ENCODE data around the gene GRIN1. TPM values are rescaled to one million over a fixed set of nuclear protein-coding genes. Genes with fewer than 3 reads are reported as not detected.

GRIN1 gene
- total RNA-seq, 1 donor from 2014 or later = under 0.01 TPM

DNA sequence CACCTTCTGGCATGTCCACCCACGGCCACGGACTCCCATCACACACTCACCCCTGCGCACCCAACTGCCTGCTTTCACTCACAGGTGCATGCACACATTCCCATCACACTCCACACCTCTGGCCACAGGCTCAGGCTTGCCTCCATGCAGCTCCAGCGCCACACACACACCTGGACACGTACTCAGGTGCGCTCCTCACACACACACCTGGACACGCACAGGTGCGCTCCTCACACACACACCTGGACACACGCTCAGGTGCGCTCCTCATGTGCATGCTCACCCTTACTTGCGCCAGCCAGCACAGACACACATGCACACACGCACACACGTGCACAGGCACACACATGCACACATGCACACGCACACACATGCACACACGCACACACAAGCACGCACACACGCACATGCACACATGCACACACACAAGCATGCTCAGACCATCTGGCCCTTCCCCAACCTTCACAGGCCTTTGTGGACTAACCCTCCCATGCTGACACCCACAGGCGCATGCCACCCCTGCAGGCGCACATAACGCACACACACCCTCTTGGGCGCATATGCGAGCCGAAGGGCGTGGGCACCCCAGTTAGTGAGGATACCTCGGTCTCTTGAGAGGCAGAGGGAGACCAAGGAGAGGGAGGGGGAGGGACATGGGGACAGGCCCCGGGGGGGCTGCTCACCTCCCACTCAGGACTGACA is 8.3 kb downstream of the GRIN1 start:
- no peak for DNase-seq (ENCODE audit: low read depth in 2 of 2)

DNA sequence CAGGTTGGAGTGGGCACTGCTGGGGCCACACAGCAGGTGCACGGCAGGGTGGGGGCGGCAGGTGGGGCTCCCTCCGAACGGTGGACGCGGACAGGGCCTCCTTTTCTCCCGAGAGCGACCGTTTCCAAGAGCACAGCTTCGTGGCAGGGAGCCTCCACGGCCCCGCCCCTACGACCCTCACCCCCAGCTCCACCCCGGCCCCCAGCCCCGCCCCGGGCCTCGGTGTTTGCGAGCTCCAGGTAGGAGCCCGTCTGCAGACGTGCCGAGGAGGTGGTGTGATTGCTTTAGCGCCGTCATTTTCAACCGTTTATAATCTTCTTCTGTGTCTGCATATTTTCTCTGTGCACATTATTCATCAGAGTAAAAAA is 8.8 kb downstream of the GRIN1 start:
- no peak for DNase-seq (ENCODE audit: low read depth in 2 of 2)

GRCh38 chr9:137148242-137148641 is 9.3 kb downstream of the GRIN1 start:
- DNase-seq (ENCODE audit: low read depth in 2 of 2) = no peak

- DNase-seq (ENCODE audit: low read depth in 2 of 2) = no peak
Measured at GRCh38 chr9:137148661-137149060, 9.7 kb downstream of the GRIN1 start.

GRCh38 chr9:137149363-137149762 is 10.4 kb downstream of the GRIN1 start:
- DNase-seq (ENCODE audit: low read depth in 2 of 2) = no peak

DNA sequence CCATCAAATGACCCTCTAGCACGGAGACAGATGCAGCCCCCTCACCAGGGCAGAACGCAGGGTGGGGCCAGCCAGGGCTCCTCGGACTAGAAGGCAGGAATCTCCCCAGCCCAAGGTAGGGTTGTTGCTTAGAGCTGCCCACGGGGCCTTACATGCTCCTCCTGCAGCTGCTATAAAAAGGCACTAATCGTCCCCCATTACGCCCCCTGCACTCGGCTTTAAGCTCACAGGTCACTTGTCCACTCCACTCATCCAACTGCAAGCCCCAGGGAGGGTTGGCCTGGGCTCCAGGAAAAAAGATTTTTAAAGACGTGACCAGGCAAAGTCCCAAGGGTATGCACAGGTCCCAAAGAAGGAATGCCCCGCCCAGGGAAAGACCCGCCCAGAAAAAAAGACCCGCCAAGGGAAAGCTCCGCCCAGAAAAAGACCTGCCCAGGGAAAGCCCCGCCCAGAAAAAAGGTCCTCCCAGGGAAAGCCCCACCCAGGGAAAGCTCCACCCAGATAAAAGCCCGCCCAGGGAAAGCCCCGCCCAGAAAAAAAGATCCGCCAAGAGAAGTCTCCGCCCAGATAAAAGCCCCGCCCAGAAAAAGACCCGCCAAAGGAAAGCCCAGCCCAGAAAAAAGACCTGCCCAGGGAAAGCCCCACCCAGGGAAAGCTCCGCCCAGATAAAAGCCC is 11.1 kb downstream of the GRIN1 start:
- no peak for DNase-seq (ENCODE audit: low read depth in 2 of 2)

DNA sequence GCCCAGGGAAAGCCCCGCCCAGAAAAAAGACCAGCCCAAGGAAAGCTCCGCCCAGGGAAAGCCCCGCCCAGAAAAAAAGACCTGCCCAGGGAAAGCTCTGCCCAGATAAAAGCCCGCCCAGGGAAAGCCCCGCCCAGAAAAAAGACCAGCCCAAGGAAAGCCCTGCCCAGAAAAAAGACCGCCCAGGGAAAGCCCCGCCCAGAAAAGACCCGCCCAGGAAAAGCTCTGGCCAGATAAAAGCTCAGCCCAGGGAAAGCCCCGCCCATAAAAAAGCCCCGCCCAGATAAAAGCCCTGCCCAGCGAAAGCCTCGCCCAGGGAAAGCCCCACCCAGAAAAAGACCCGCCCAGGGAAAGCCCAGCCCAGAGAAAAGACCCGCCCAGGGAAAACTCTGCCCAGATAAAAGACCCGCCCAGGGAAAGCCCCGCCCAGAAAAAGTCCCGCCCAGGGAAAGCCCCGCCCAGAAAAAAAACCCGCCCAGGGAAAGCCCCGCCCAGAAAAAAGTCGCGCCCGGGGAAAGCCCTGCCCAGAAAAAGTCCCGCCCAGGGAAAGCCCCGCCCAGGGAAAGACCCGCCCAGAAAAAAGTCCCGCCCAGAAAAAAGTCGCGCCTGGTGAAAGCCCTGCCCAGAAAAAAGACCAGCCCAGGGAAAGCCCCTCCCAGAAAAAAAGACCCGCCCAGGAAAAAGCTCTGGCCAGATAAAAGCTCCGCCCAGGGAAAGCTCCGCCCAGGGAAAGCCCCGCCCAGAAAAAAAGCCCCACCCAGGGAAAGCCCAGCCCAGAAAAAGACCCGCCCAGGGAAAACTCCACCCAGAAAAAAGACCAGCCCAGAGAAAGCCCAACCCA is 11.9 kb downstream of the GRIN1 start:
- peak; percentile 69 to 83 for DNase-seq (ENCODE audit: low read depth in 2 of 2)

- DNase-seq (ENCODE audit: low read depth in 2 of 2) = no peak
Measured at GRCh38 chr9:137152844-137153405, 14.0 kb downstream of the GRIN1 start.

DNA sequence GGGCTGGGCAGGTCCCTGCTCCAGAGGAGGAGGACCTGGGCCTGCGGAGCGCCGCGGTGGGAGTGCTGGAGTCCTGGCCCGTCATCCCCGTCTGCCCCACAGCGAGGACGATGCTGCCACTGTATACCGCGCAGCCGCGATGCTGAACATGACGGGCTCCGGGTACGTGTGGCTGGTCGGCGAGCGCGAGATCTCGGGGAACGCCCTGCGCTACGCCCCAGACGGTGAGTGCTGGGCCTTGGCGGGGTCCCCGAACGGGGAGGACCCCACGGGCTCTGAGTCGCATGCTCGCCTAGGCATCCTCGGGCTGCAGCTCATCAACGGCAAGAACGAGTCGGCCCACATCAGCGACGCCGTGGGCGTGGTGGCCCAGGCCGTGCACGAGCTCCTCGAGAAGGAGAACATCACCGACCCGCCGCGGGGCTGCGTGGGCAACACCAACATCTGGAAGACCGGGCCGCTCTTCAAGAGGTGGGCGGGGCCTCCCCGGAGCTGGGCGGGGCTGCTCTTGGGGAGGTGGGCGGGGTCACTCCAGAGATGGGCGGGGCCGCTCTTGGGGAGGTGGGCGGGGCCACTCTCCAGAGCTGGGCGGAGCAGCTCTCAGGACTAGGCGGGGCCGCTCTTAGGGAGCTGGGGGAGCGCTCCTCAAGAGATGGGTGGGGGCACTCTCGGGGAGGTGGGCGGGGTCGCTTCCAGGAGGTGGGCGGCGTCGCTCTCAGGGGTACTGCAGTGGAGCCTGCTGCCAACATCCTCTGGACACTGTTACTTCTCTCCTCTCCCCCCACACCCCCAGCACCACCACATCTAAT is 17.8 kb downstream of the GRIN1 start:
- peak; percentile 43 to 53 for DNase-seq (ENCODE audit: low read depth in 2 of 2)

GRCh38 chr9:137157618-137158415 is 18.9 kb downstream of the GRIN1 start:
- DNase-seq (ENCODE audit: low read depth in 2 of 2) = no peak

- DNase-seq (ENCODE audit: low read depth in 2 of 2) = no peak
Measured at GRCh38 chr9:137158625-137159024, 19.7 kb downstream of the GRIN1 start.

DNA sequence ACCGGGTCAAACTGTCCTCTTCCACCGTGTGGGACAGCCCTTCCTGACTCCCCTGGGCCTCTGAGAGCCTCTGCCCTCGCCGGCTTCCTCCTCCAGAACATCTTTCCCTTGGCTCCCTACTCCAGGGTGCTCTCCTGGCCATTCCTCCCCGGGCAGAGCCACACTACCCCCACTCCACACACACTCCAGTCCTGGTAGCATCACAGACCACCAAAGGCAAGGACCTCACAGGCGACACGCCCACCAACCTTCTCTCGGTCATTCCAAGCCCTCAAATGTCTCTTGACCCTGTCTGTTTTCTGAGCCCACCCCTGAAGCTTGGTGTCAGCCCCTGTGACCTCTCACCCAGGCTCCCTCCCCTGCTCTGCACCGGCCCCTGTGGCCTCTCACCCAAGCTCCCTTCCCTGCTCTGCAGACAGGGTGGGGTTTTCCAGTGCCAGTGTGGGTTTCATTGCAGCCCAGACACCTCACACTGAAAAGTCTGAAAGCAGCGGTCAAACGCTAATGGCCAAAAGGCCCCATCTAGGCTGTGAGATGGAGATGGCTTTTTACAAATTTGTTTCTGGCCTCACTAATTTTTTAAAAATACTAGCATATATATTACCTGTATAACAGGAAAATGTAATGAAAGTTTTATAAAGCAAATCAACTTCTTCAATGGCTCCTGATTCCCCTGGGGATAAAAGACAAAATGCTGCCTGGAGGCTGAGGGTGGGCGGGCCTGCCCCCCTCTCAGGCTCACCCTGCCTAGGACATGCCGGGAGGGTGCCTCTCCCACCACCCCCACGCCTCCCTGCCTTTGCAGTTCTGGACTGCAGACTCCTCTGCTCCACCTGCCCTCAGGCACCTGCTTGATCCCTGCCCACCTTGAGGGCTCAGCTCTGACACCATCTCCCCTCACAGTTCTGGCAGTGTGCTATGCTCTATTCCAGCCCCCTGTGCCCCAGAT is 20.4 kb downstream of the GRIN1 start:
- no peak for DNase-seq (ENCODE audit: low read depth in 2 of 2)

DNA sequence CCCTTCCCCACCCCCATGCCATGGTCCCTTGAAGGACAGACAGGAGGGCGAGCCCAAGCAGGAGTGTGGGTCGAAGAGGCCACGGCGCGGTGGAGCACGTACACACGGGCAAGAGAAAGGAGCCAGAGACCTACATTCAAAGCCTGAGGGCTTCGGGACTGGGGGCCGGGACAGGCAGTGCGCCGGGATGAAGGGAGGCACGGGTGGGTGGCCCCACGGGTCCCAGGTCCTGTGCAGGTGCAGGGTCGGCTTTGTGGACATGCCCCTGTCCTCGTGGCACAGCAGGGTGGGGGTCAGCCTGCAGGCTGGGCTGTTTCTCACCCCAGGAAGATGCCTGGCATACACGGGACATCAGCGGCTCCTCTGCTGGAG is 21.1 kb downstream of the GRIN1 start:
- no peak for DNase-seq (ENCODE audit: low read depth in 2 of 2)

GRCh38 chr9:137160716-137161557 is 22.0 kb downstream of the GRIN1 start:
- DNase-seq (ENCODE audit: low read depth in 2 of 2) = no peak

GRCh38 chr9:137161558-137162486 is 22.9 kb downstream of the GRIN1 start:
- DNase-seq (ENCODE audit: low read depth in 2 of 2) = no peak

DNA sequence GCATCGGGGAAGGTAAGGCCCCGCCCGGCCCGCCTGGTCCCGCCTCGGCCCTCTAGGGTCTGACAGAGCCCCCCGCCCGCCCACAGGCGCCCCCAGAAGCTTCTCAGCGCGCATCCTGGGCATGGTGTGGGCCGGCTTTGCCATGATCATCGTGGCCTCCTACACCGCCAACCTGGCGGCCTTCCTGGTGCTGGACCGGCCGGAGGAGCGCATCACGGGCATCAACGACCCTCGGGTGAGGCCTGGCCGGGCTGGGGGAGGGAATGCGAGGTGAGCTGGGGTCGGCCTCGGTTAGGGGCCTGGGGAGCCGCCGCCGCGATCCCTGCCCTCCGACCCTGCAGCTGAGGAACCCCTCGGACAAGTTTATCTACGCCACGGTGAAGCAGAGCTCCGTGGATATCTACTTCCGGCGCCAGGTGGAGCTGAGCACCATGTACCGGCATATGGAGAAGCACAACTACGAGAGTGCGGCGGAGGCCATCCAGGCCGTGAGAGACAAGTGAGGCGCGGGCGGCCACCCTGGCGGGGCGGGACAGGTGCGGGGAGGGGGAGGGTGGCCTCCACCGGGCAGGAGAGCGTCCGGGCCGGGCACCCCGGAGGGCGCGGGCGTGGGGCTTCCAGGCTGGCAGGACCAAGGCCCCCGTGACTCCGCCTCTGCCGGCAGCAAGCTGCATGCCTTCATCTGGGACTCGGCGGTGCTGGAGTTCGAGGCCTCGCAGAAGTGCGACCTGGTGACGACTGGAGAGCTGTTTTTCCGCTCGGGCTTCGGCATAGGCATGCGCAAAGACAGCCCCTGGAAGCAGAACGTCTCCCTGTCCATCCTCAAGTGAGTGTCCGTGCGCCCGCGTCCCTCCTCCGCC is 23.8 kb downstream of the GRIN1 start:
- DNase-seq (ENCODE audit: low read depth in 2 of 2) = peak in 1 of 2 donors; percentile 21

All from lung microvascular endothelial cell (primary cell).